HG02623 (cell line): Measurements from ENCODE around the gene KIZ.
A peak's percentile ranks its signal among the peaks of the same experiment; 100 is the strongest.

Source experiments
- ATAC-seq: cut with Tn5 transposase; IDR thresholded peaks from one replicate; pipeline ENCODE4 v1.9.1; 2021; ENCODE audit warnings: moderate library complexity; ENCODE audit not compliant: unreplicated experiment

The KIZ gene

DNA sequence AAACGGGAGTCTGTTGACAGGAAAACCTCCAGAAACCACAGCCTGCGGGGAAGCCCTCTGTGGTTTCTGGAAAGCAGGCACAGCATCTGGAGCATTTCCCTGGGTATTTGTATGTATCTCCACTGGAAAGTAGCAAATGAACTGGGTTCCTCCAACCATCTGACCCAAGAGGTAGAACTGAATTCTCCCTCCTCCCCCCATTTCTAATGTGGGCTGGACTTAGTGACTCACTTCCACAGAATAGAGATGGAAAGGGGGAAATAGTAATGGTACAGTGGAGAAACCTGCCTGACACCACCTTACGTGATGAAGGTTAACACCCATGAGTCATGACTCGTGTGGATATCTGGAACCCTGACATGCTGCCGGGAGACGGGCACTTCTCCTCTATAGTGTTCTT lies 125.4 kb downstream of the KIZ start:
- no peak for ATAC-seq

DNA sequence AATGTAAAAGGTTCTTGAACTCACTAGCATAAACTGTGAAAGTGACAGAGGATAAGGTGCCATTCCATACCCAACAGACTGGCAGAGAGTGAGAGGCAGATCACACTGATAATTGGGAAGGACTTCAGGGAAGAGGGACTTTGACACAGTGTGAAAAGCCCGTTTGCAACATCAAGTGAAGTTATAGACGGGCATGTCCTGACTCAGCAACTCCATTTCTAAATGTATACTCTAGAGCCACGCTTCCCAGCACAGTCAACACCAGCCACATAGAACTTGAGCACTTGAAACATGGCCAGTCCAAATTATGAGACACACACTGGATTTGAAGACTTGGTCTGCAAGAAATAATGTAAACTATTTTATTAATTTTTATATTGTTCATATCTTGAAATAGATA lies 131.3 kb downstream of the KIZ start:
- no peak for ATAC-seq

GRCh38 chr20:21258411-21258810 lies 132.5 kb downstream of the KIZ start:
- no peak for ATAC-seq

- ATAC-seq: no peak
Observed at GRCh38 chr20:21259346-21259745, 133.5 kb downstream of the KIZ start.

GRCh38 chr20:21262812-21263211 lies 136.9 kb downstream of the KIZ start:
- ATAC-seq: no peak

GRCh38 chr20:21265261-21266190 lies 139.6 kb downstream of the KIZ start:
- no peak for ATAC-seq

- no peak for ATAC-seq
Observed at GRCh38 chr20:21266191-21266536, 140.3 kb downstream of the KIZ start.

DNA sequence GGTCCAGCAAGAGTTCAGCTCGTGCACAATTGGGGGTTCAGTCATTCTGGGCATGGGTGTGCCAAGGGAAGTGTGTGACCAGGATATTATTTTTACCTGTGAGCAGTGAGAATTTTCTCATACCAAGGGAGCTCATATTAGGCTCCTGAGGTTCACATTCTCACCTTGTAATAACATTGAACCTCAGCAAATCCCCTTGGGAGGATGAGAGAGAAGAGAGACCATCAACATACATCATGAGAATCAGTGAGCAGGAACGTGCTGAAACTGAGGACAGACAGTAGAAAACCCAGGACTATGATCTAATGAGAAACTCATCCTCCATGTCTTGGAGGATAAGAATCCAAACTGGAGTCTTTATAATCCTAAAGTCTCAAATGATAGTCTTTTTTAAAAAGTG lies 143.9 kb downstream of the KIZ start:
- ATAC-seq: no peak

DNA sequence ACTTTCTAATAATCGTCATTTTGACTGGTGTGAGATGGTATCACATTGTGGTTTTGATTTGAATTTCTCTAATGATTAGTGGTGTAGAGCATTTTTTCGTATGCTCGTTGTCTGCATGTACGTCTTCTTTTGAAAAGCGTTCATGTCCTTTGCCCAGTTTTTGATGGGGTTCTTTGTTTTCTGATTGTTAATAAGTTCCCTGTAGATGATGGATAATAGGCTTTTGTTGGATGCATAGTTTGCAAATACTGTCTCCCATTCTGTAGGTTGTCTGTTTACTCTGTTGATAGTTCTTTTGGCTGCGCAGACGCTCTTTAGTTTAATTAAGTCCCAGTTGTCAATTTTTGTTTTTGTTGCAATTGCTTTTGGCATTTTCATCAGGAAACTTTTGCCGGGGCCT lies 144.9 kb downstream of the KIZ start:
- no peak for ATAC-seq

DNA sequence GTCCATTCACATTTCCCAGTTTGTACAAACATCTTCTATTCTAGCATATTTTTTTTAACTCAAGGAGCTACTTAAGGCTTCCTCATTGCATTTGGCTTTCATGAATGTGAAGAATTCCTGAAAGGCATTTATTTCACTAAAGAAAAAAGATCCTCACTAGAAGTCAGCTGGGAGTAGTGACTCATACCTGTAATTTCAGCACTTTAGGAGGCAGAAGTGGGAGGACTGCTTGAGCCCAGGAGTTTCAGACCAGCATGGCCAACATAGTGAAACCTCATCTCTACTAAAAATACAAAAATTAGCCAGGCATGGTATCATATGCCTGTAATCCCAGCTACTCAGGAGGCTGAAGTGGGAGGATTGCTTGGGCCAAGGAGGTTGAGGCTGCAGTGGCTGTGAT lies 146.4 kb downstream of the KIZ start:
- peak; percentile 53 for ATAC-seq

GRCh38 chr20:21272679-21273078 lies 146.8 kb downstream of the KIZ start:
- ATAC-seq: peak; percentile 65

DNA sequence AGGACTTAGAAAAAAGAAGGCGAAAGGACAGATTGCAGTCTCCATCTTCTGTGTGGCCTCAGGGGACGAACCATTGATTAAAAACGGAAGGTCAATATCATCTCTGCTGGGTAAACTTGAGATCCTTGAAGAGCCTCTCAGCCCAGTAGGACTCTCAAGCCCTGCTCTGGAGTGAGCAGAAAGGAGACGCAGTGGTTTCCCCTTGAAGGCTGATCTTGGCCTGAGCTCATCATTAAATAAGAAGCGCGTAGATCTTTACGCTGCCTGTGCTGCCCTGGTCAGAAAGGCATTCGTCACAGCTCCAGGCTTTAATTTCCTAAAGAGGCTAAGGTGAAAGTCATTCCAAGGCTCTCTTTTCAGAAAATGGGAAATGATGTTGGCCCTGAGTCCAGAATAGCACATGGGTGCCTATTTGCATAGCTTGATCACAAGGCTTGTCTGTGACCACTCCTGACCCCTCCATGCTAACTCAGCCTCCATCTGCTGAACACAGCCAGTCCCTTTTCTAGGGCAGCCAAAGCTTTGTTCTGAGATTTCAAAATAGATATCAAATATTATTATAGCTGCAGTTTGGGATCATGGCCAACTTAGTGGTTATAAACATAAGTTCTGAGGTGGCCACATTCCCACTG lies 148.0 kb downstream of the KIZ start:
- no peak for ATAC-seq

DNA sequence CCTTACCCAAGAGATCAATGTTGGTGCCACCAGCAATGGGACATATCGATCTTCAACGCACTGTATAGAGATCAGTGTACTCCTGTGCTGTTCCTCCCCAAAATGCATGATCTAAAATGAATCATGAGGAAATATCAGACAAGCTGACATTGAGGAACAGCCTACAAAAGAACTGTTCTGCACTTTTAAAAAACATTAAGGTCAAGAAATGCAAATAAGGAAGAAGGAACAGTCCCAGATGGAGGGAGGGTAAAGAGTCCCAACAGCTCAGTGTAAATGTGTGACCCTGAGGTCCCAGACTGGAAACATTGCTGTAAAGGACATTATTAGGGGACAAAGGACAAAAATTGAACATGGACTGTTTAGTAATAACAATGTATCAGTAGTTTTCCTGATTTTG lies 152.9 kb downstream of the KIZ start:
- ATAC-seq: no peak

DNA sequence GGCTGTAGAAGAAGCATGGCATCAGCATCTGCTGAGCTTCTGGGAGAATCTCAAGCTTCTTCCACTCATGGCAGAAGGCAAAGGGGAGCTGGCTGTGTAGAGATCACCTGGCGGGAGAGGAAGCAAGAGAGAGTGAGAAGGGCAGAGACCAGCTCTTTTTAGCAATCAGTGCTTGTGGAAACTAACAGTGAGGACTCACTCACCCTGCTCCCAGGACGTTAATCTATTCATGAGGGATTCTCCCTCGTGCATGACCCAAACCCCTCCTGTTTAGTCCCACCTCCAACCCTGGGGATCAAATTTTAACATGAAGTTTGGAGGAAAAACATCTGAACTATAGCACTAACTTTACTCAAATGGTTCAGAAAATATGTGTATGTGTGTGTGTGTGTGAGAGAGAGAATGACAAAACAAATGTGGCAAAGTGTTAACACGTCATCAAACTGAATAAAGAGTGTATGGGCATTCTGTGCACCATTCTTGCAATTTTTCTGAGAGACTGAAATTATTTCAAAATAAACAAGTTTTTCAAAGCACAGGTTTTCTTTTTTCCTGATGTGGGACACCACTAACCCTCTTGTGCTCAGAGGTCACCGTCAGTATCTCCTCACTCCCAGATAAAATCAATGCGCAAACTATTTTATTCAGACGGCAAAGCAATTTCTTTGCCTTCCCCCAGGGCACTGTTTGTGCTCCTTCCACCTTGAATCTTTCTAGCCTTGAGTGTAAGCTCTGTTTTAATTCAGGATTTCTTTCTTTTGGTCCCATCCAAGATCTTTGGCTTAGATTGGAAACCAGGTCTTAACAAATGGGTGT lies 154.0 kb downstream of the KIZ start:
- no peak for ATAC-seq

GRCh38 chr20:21280522-21281016 lies 154.7 kb downstream of the KIZ start:
- no peak for ATAC-seq

GRCh38 chr20:21286775-21287174 lies 160.9 kb downstream of the KIZ start:
- no peak for ATAC-seq

DNA sequence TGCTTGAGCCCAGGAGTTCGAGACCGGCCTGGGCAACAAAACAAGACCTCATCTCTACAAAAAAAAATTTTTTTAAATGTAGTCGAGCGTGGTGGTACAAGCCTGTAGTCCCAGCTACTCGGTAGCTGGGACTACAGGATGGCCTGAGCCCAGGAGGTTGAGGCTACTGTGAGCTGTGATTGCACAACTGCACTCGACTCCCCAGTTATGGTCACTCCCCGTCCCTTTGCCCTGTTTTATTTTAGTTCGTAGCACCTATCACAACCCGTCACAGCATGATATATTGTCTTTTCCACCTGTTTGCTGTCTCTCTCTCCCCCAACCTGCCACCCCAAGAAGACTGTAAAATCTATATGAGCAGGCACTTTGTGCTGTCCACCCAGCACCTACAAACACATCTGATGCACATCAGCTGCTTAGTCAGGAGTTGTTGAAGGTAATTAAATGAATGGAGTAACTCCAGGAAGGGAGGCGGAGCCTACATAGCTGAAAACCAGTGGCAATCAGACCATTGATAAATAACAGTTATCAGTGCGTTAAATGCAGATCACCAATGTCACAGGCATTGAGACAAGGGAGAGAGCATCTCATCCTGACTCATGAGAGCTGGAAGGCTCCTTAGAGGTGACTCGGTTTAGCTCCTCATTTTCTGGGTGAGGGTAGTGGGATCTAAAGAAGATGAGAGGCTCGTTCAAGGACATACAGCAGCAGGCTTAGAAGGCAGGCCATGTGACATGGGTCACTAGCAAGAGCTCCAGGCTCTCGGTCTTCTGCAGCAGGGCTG lies 162.9 kb downstream of the KIZ start:
- ATAC-seq: no peak

DNA sequence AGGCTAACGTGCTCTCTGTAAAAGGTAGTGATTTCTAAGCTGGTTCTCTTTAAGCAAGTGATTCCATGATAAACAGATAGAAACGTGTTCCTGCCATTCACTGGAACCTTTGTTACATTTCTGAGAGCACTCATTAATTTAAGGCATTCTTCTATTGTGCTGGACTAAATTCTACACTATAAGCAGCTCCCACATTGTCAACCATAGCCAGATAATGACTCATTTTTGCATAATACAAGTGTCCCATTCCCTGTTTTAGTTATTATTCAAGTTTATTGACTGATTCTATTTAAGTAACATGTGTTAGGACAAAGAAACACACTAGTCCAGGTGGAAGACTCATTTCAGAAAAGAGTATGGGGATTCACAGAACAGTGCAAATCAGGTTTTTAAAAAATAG lies 163.8 kb downstream of the KIZ start:
- ATAC-seq: no peak

DNA sequence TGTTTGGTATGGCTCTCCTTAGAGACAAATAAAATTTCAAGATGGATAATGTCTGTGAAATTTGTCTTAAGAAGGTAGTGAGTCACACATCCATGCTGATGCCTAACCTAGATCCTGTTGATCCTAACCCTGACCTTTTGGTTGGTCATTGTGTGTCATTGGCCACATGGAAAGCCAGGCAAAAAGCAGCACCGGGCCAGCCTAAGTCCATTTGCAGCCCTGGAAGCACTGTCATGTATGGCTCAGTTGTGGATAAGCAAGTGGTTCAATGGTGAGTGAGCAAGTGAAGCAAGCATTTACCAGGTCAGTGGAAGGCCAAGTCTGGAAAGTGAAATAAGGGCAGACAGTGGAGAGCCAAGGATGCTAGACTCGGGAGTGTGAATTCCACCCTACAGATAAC lies 165.1 kb downstream of the KIZ start:
- no peak for ATAC-seq

GRCh38 chr20:21294755-21295154 lies 168.9 kb downstream of the KIZ start:
- no peak for ATAC-seq
